Measurements from ENCODE around the gene KRT85.

KRT85 gene

DNA sequence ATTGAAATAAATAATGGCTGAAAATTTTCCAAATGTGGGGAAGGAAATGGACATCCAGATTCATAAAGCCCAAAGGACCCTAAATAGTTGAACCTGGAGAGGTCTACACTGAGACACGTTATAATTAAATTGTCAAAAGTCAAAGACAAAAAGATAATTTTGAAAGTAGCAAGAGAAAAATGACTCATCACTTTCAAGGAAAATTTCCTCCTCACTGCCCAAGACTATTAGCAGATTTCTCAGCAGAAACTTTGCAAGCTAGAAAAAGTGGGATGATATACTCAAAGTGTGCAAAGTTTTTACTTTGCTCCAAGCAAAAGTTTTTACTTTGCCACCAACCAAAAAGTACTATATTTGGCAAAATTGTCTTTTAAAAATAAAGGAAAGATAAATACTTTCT, 30.2 kb downstream of the KRT85 start:
- CTCF ChIA-PET = interaction anchor here (1.1 to 1.5 kb wide), 6 partner anchors 9 to 541 kb away, joined by 3 to 7 read pairs (median 4); no protein-coding TSS in a partner anchor
- H3K9me3 ChIP-seq (ENCODE audit: control extremely low read depth in 1 of 5, control insufficient read depth in 4 of 5, insufficient read depth in 2 of 5, low read depth in 1 of 5, low read length in 4 of 5) = peaks cover 0 to 11% (median 3%) of the 10 kb centered on the region in 5 experiments
- H3K27me3 ChIP-seq (replicated peaks in 2 of 5; ENCODE audit: control insufficient read depth in 4 of 5, insufficient read depth in 5 of 5, low read length in 4 of 5) = peaks cover 0 to 5% (median 0%) of the 10 kb centered on the region in 5 experiments
- POLR2A ChIA-PET = no interaction called here
- peak in 2 of 3 donors; percentile 13 to 33 for DNase-seq
- no peaks in the 10 kb centered on the region for H3K36me3 ChIP-seq (ENCODE audit: control insufficient read depth in 4 of 4, insufficient read depth in 4 of 4, low read length in 3 of 4)
- H3K4me1 ChIP-seq (ENCODE audit: control extremely low read depth in 1 of 4, control insufficient read depth in 4 of 4, insufficient read depth in 4 of 4, low read length in 3 of 4) = no peaks in the 10 kb centered on the region
- H3K27ac ChIP-seq (ENCODE audit: insufficient read depth in 1 of 2, low read depth in 1 of 2, low read length in 2 of 2, poor library complexity in 1 of 2, severe bottlenecking in 2 of 2) = no peak overlapping the region
- no CpG with 5 or more reads among the region's 1 CpG for WGBS (ENCODE audit: insufficient coverage)
- H3K4me3 ChIP-seq (ENCODE audit: control insufficient read depth in 1 of 7, extremely low read depth in 1 of 7, insufficient read depth in 4 of 7, low read depth in 2 of 7, low read length in 6 of 7) = no peak overlapping the region

DNA sequence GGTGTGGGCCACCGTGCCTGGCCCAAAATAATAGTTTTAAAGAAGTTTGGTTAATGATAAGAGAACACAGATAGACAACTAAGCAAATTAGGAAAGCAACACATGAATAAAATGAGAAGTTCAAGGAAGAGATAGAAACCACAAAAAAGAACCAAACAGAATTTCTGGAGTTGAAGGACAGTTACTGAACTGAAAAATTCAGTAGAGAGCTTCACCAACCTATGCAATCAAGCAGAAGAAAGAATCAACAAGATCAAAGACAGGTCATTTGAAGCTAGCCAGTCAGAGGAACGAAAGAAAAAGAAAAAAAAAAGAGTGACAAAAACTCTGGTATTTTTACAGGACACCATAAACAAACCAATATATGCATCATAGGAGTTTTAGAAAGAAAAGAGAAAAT, 30.6 kb downstream of the KRT85 start:
- DNase-seq = peak in 1 of 3 donors; percentile 8
- no peak overlapping the region for H3K4me3 ChIP-seq (ENCODE audit: control insufficient read depth in 1 of 7, extremely low read depth in 1 of 7, insufficient read depth in 4 of 7, low read depth in 2 of 7, low read length in 6 of 7)
- H3K9me3 ChIP-seq (ENCODE audit: control extremely low read depth in 1 of 5, control insufficient read depth in 4 of 5, insufficient read depth in 2 of 5, low read depth in 1 of 5, low read length in 4 of 5) = peaks cover 0 to 11% (median 3%) of the 10 kb centered on the region in 5 experiments
- no peak overlapping the region for H3K27ac ChIP-seq (ENCODE audit: insufficient read depth in 1 of 2, low read depth in 1 of 2, low read length in 2 of 2, poor library complexity in 1 of 2, severe bottlenecking in 2 of 2)
- no CpG with 5 or more reads among the region's 2 CpGs for WGBS (ENCODE audit: insufficient coverage)
- ChIA-PET POLR2A (no interaction called here), CTCF (interaction anchor here (1.1 to 1.5 kb wide), 3 partner anchors 9 to 182 kb away, joined by 4 to 7 read pairs (median 4); no protein-coding TSS in a partner anchor)
- no peaks in the 10 kb centered on the region for H3K36me3 ChIP-seq (ENCODE audit: control insufficient read depth in 4 of 4, insufficient read depth in 4 of 4, low read length in 3 of 4)
- no peaks in the 10 kb centered on the region for H3K4me1 ChIP-seq (ENCODE audit: control extremely low read depth in 1 of 4, control insufficient read depth in 4 of 4, insufficient read depth in 4 of 4, low read length in 3 of 4)
- peaks cover 0 to 5% (median 0%) of the 10 kb centered on the region in 5 experiments for H3K27me3 ChIP-seq (replicated peaks in 2 of 5; ENCODE audit: control insufficient read depth in 4 of 5, insufficient read depth in 5 of 5, low read length in 4 of 5)

DNA sequence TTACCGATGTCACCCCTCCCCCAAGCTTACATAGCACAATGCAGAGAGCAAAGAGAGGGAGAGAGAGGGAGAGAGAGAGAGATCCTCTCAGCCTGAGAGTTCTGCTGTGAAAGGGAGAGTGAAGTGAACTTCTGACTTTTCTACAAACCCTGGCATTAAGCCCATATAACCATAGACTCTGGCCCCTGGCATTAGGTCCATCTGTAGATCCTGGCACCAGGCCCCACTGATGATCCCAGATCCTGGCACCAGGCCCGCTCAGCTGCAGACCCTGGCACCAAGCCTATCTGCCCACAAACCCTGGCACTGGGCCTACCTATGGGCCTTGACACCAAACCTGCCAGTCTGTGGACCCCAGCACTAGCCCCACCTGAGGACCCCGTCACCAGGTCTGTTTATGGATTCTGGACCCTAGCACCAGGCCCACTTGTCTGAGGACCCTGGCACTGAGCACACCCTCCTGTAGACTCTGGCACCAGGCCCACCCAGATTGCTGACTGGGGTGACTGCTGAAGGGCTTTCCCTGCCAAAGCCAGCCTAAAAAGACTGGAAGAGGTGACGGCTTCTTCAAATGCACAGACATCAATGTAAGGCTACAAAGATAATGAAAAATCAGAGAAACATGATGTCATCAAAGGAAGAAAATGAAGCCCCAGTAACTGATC, 31.6 kb downstream of the KRT85 start:
- Histone ChIP-seq H3K27ac (ENCODE audit: insufficient read depth in 1 of 2, low read depth in 1 of 2, low read length in 2 of 2, poor library complexity in 1 of 2, severe bottlenecking in 2 of 2) (no peak overlapping the region), H3K27me3 (replicated peaks in 2 of 5; ENCODE audit: control insufficient read depth in 4 of 5, insufficient read depth in 5 of 5, low read length in 4 of 5) (peaks cover 0 to 5% (median 0%) of the 10 kb centered on the region in 5 experiments), H3K9me3 (ENCODE audit: control extremely low read depth in 1 of 5, control insufficient read depth in 4 of 5, insufficient read depth in 2 of 5, low read depth in 1 of 5, low read length in 4 of 5) (peaks cover 0 to 11% (median 3%) of the 10 kb centered on the region in 5 experiments), H3K36me3 (ENCODE audit: control insufficient read depth in 4 of 4, insufficient read depth in 4 of 4, low read length in 3 of 4) (no peaks in the 10 kb centered on the region), H3K4me1 (ENCODE audit: control extremely low read depth in 1 of 4, control insufficient read depth in 4 of 4, insufficient read depth in 4 of 4, low read length in 3 of 4) (no peaks in the 10 kb centered on the region), H3K4me3 (ENCODE audit: control insufficient read depth in 1 of 7, extremely low read depth in 1 of 7, insufficient read depth in 4 of 7, low read depth in 2 of 7, low read length in 6 of 7) (no peak overlapping the region)
- WGBS (ENCODE audit: insufficient coverage) = 78% methylated on average over 4 of the region's 4 CpGs
- no peak for DNase-seq
- CTCF ChIA-PET = interaction anchor here (0.7 to 1.4 kb wide), 2 partner anchors 21 to 26 kb away, joined by 3 to 4 read pairs; no protein-coding TSS in a partner anchor
- POLR2A ChIA-PET = no interaction called here

DNA sequence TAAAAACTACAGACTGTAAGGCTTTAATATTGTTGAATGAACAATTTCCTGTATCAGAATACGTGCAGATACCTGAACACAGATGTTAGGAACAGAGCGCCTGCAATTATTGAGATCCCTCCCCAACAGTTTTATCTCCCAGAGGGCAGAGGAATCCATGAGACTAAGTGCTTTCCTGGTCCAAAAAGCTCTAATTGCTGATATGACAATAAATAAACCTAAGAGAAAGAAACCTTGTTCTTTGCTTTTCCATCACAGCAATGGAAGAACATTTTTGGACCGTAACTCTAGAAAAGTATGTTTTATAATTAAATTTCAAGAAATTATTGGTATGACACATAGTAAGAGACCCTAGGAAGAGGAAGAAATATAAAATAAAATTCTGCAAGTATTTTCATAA, 33.1 kb downstream of the KRT85 start:
- H3K27me3 ChIP-seq (replicated peaks in 2 of 5; ENCODE audit: control insufficient read depth in 4 of 5, insufficient read depth in 5 of 5, low read length in 4 of 5) = peaks cover 0 to 3% (median 0%) of the 10 kb centered on the region in 5 experiments
- ChIA-PET POLR2A (no interaction called here), CTCF (interaction anchor here (0.6 to 1.0 kb wide), 4 partner anchors 17 to 124 kb away, joined by 3 to 4 read pairs (median 4); no protein-coding TSS in a partner anchor)
- H3K4me3 ChIP-seq (ENCODE audit: control insufficient read depth in 1 of 7, extremely low read depth in 1 of 7, insufficient read depth in 4 of 7, low read depth in 2 of 7, low read length in 6 of 7) = no peak overlapping the region
- no peaks in the 10 kb centered on the region for H3K4me1 ChIP-seq (ENCODE audit: control extremely low read depth in 1 of 4, control insufficient read depth in 4 of 4, insufficient read depth in 4 of 4, low read length in 3 of 4)
- no peaks in the 10 kb centered on the region for H3K36me3 ChIP-seq (ENCODE audit: control insufficient read depth in 4 of 4, insufficient read depth in 4 of 4, low read length in 3 of 4)
- DNase-seq = no peak
- WGBS (ENCODE audit: insufficient coverage) = 100% methylated on average over 2 of the region's 3 CpGs
- peaks cover 0 to 11% (median 3%) of the 10 kb centered on the region in 5 experiments for H3K9me3 ChIP-seq (ENCODE audit: control extremely low read depth in 1 of 5, control insufficient read depth in 4 of 5, insufficient read depth in 2 of 5, low read depth in 1 of 5, low read length in 4 of 5)
- H3K27ac ChIP-seq (ENCODE audit: insufficient read depth in 1 of 2, low read depth in 1 of 2, low read length in 2 of 2, poor library complexity in 1 of 2, severe bottlenecking in 2 of 2) = no peak overlapping the region

DNA sequence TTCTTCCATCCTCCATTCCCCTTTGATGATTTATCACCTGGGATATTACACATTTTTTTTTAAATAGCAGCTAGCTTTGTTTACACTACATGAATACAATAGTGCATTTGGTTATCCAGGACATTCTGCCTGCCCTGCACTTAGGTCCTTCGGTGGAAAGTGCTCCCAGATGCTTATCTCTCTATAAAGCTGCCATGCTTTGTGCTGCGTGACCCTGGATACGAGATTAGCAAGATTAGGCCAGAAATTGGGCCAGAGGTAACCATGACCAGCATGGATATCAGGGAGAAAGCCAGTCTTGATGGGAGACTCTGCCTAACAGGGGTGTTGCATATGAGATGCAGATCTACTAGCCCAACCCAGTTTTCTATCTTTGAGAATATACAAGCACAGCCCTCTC, 34.0 kb downstream of the KRT85 start:
- Histone ChIP-seq H3K4me3 (ENCODE audit: control insufficient read depth in 1 of 7, extremely low read depth in 1 of 7, insufficient read depth in 4 of 7, low read depth in 2 of 7, low read length in 6 of 7) (no peak overlapping the region), H3K4me1 (ENCODE audit: control extremely low read depth in 1 of 4, control insufficient read depth in 4 of 4, insufficient read depth in 4 of 4, low read length in 3 of 4) (no peaks in the 10 kb centered on the region), H3K9me3 (ENCODE audit: control extremely low read depth in 1 of 5, control insufficient read depth in 4 of 5, insufficient read depth in 2 of 5, low read depth in 1 of 5, low read length in 4 of 5) (peaks cover 0 to 11% (median 3%) of the 10 kb centered on the region in 5 experiments), H3K36me3 (ENCODE audit: control insufficient read depth in 4 of 4, insufficient read depth in 4 of 4, low read length in 3 of 4) (no peaks in the 10 kb centered on the region), H3K27me3 (replicated peaks in 2 of 5; ENCODE audit: control insufficient read depth in 4 of 5, insufficient read depth in 5 of 5, low read length in 4 of 5) (peaks cover 0 to 3% (median 0%) of the 10 kb centered on the region in 5 experiments), H3K27ac (ENCODE audit: insufficient read depth in 1 of 2, low read depth in 1 of 2, low read length in 2 of 2, poor library complexity in 1 of 2, severe bottlenecking in 2 of 2) (no peak overlapping the region)
- WGBS (ENCODE audit: insufficient coverage) = 80% methylated on average over 2 of the region's 3 CpGs
- POLR2A ChIA-PET = no interaction called here
- DNase-seq = no peak
- CTCF ChIA-PET = interaction anchor here (1.0 to 1.4 kb wide), 2 partner anchors 11 to 27 kb away, joined by 3 to 4 read pairs; no protein-coding TSS in a partner anchor

DNA sequence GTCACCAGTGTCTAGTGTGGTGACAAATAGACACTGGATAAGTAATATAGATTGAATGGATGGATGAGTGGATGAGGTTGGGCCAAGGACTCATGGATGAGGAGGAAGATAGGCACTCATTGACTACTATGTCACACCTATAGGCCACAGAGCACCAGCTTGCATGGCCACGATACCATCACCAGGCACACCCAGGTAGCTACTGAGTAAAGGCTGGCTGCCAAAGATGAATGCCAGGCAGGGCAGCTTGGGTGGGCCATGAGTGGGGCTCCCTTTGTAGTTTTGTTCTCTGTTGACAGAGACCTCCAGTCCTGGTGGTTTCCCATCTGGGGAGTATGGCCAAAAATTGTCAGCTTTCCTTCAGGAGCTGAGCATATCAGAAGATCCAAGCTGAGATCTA, 34.9 kb downstream of the KRT85 start:
- H3K9me3 ChIP-seq (ENCODE audit: control extremely low read depth in 1 of 5, control insufficient read depth in 4 of 5, insufficient read depth in 2 of 5, low read depth in 1 of 5, low read length in 4 of 5) = peaks cover 0 to 8% (median 3%) of the 10 kb centered on the region in 5 experiments
- no peaks in the 10 kb centered on the region for H3K4me1 ChIP-seq (ENCODE audit: control extremely low read depth in 1 of 4, control insufficient read depth in 4 of 4, insufficient read depth in 4 of 4, low read length in 3 of 4)
- no peak overlapping the region for H3K27ac ChIP-seq (ENCODE audit: insufficient read depth in 1 of 2, low read depth in 1 of 2, low read length in 2 of 2, poor library complexity in 1 of 2, severe bottlenecking in 2 of 2)
- no peak overlapping the region for H3K4me3 ChIP-seq (ENCODE audit: control insufficient read depth in 1 of 7, extremely low read depth in 1 of 7, insufficient read depth in 4 of 7, low read depth in 2 of 7, low read length in 6 of 7)
- peaks cover 0 to 3% (median 0%) of the 10 kb centered on the region in 5 experiments for H3K27me3 ChIP-seq (replicated peaks in 2 of 5; ENCODE audit: control insufficient read depth in 4 of 5, insufficient read depth in 5 of 5, low read length in 4 of 5)
- no peaks in the 10 kb centered on the region for H3K36me3 ChIP-seq (ENCODE audit: control insufficient read depth in 4 of 4, insufficient read depth in 4 of 4, low read length in 3 of 4)
- CTCF ChIA-PET = interaction anchor here (1.4 to 7.3 kb wide), 2 partner anchors 10 to 17 kb away, joined by 3 to 42 read pairs; no protein-coding TSS in a partner anchor
- DNase-seq = no peak
- WGBS (ENCODE audit: insufficient coverage) = no CpG with 5 or more reads among the region's 1 CpG
- POLR2A ChIA-PET = no interaction called here

DNA sequence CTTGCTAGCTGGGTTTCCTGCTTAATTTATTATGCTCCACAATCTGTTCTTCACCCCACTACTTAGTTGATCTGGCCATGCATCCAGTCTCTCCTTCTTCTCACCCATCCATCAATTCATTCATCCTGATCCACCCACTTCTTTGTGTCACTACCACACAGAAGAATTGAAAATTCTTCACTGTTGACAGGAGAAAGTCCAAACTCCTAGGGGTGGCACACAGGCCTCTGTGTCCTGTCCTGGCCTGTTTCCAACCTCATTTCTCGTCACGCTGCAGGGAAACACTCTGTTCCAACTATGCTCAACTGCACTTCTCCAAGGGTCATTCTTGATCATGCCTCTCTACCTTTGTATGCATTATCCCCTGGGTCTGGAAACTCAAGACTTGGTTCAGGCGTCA, 35.4 kb downstream of the KRT85 start:
- no peak for DNase-seq
- Histone ChIP-seq H3K4me3 (ENCODE audit: control insufficient read depth in 1 of 7, extremely low read depth in 1 of 7, insufficient read depth in 4 of 7, low read depth in 2 of 7, low read length in 6 of 7) (no peak overlapping the region), H3K4me1 (ENCODE audit: control extremely low read depth in 1 of 4, control insufficient read depth in 4 of 4, insufficient read depth in 4 of 4, low read length in 3 of 4) (no peaks in the 10 kb centered on the region), H3K27me3 (replicated peaks in 2 of 5; ENCODE audit: control insufficient read depth in 4 of 5, insufficient read depth in 5 of 5, low read length in 4 of 5) (peaks cover 0 to 3% (median 0%) of the 10 kb centered on the region in 5 experiments), H3K36me3 (ENCODE audit: control insufficient read depth in 4 of 4, insufficient read depth in 4 of 4, low read length in 3 of 4) (no peaks in the 10 kb centered on the region), H3K9me3 (ENCODE audit: control extremely low read depth in 1 of 5, control insufficient read depth in 4 of 5, insufficient read depth in 2 of 5, low read depth in 1 of 5, low read length in 4 of 5) (peaks cover 0 to 8% (median 3%) of the 10 kb centered on the region in 5 experiments), H3K27ac (ENCODE audit: insufficient read depth in 1 of 2, low read depth in 1 of 2, low read length in 2 of 2, poor library complexity in 1 of 2, severe bottlenecking in 2 of 2) (no peak overlapping the region)
- ChIA-PET POLR2A (interaction anchor here (1.2 kb wide), 1 partner anchor 1451 kb away, joined by 3 read pairs; no protein-coding TSS in a partner anchor), CTCF (interaction anchor here (1.2 to 7.3 kb wide), 5 partner anchors 10 to 53 kb away, joined by 3 to 42 read pairs (median 4); no protein-coding TSS in a partner anchor)
- 100% methylated on average over 2 of the region's 3 CpGs for WGBS (ENCODE audit: insufficient coverage)

All from common myeloid progenitor, CD34-positive (primary cell).